GM21737 (cell line): ENCODE results near the gene ELF5.

Source experiments
- ATAC-seq: cut with Tn5 transposase; IDR thresholded peaks from one replicate; pipeline ENCODE4 v1.9.1; 2021; ENCODE audit warnings: mild to moderate bottlenecking, moderate library complexity; ENCODE audit not compliant: unreplicated experiment

ELF5 gene

DNA sequence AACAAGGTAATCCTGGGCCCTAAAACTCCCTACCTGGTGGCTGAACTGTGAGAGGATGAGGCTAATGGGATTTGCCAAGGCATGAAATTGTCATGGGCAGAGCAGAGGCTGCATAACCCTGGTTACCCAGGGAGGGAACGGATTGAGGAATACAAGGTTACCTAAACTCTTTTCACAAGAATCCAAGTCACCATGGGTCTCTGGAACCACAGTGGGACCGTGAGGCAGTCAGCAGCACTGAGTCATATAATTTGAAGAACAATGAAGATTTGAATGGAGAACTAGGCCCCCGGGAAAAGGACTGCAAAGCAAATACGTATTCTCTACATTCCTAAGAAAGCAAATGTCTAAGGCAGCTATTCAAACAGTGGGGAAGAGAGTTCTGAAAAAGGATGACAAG is 55.1 kb downstream of the ELF5 start:
- no peak for ATAC-seq

DNA sequence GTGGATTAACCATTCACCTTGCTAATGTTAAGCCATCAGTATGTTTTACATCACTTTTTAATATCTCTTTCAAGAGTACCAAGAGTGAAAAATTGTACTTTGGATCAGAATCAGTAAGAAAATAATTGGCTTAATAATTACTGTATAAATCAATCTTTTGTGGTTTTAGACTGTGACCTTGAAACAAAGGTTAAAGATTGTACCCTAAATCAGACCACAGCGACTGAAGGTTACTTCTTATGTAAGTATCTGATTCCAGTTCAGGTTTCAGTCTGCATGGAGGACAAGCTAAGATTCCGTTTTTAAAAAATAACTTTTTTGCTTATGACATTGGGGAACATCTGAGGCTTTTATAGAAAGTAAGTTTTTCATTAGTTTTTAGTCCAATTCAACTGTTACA is 56.0 kb downstream of the ELF5 start:
- ATAC-seq = no peak

- ATAC-seq = no peak
Measured at GRCh38 chr11:34454308-34455032, 59.1 kb downstream of the ELF5 start.

DNA sequence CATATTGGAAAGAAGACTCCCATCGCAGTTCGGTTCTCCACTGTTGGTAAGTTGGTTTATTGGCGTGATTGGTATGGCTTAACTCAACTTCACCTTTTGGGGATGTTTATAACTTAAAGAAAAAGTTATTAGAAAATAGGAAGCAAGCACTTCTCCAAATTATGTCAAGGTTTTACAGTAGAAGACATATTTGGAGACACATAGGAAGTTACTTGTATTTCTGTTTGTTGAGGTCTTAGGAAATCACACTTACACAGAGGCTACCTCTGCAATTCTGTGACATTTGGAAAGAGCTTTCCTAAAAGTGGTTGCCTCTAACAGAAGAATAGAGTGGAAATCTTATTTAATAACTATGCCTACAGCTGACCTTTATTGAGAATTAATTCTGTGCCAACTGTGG is 62.5 kb downstream of the ELF5 start:
- ATAC-seq = no peak

DNA sequence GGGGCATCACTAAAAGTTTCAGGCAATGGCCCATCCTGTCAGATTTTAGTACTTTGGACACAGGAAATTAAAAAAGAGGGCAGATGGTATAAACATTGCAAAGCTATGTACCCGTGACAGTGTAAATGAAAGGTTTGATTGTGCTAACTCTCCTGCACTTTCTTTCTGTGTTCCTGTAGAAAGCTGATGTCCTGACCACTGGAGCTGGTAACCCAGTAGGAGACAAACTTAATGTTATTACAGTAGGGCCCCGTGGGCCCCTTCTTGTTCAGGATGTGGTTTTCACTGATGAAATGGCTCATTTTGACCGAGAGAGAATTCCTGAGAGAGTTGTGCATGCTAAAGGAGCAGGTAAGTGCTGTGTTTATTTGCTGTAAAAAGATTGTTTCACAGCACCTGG is 64.6 kb downstream of the ELF5 start:
- peak; percentile 57 for ATAC-seq

GRCh38 chr11:34448223-34448994 is 65.2 kb downstream of the ELF5 start:
- peak; percentile 16 for ATAC-seq

- ATAC-seq = no peak
Measured at GRCh38 chr11:34447044-34447443, 66.5 kb downstream of the ELF5 start.

DNA sequence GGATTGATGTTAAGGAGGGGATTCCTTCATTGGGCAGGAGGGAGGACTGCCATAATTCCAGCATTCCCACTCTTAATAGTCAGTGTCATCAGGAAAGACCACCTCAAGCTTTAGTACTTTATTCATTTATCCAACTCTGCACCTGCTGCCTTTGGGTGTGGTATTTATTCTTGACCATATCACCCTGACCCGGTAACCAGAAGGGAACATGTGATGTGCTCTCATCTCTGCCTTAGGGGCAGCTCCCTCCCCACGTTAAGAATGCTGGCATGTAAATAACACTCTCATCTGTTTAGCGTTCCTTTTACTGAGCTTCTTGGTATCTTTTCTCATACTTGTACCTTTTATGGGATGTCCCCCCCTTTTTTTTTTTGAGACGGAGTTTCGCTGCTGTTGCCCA is 67.2 kb downstream of the ELF5 start:
- no peak for ATAC-seq

GRCh38 chr11:34445956-34446355 is 67.6 kb downstream of the ELF5 start:
- ATAC-seq = no peak

GRCh38 chr11:34444428-34444827 is 69.2 kb downstream of the ELF5 start:
- ATAC-seq = no peak

DNA sequence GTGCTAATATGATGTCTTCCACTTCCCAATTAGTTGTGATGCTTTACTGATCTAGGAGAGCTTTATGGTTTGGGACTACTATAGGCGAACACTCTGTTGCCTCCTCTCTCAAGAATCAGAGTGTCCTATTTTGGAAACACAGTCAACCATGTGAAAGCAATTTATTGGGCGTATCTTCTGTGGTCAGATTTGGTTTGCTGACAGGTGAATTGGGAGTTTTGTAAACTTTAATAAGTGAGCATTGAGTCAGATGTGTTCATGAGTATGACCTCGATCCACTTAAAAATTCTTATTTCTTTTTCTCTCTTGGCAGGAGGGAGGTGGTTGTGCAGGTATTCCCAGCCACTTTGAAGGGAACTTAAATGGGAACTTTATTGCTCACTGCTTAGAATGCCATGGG is 70.5 kb downstream of the ELF5 start:
- no peak for ATAC-seq

GRCh38 chr11:34441814-34442213 is 71.8 kb downstream of the ELF5 start:
- no peak for ATAC-seq

DNA sequence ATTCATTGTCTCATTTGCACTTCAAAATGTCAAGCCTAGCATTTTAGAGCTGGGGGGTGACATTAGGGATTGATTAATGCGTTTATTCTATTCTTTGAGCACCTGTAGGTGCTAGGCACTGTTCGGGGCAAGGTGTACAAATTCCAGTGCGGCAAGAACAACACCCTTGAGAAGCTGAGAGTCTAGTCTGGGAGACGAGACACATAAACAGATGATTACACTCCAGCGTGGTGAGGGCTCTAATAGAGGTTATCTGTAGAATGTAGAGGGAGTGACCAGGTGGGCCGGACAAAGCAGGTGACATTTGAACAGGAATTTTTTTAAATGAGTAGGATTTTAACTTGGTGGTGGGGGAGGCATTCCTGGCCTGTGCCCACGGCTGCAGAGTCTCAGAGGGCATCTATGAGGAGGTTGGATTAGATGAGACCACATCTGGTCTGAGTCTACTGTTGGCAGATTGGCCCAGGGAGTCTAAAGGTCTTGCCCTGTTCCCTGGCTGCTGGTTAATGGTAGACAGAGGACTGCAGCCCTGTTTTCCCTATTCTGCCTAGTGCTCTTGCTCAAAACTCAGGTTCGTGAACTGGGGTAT is 73.9 kb downstream of the ELF5 start:
- no peak for ATAC-seq

- ATAC-seq = peak; percentile 97
Measured at GRCh38 chr11:34438529-34439507, 74.8 kb downstream of the ELF5 start, which contains the start of gene CAT. CAT (plus strand) TSS chr11:34438934; CDS start chr11:34439014, 80 bp downstream.

DNA sequence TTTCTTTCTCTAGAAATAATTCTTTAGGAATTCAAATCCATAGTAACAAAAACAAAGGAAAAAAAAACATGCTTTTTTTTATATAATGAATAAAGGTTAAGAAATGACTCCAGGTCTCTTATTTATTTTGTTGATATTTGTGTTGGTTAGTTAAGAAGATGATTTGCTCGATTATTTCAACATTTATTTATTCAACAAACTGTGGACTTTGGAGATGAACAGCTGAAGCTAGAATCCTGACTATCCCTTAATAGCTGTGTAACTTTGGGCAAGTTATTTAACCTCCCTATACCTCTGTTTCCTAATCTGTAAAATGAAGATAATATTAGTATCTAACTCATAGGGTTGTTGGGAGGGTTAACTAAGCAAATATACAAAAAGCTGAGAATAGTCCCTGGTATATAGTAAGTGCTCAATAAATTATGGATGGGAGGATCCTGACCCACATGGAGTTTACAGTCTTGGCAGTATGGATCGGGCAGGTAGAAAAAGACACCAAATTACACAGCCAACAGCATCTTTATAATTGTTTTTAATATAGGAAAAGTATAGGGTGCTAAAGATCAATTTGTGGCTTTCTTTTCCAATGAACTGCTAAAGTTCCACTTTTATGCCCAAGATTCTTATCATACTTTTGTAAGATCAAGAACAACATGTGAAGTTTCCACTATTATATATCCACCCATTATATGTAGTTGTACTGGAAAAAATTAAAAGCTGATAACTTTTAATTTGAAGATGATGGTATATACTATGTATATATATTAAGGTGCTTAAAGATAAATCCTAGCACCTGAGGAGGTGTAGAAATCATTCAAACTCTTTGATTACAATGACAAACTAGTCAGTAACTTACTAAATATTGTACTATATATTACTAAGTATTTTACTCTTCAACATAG is 76.1 kb downstream of the ELF5 start:
- ATAC-seq = no peak

- no peak for ATAC-seq
Measured at GRCh38 chr11:34433899-34434298, 79.7 kb downstream of the ELF5 start.

- no peak for ATAC-seq
Measured at GRCh38 chr11:34432822-34433221, 80.8 kb downstream of the ELF5 start.

- ATAC-seq = no peak
Measured at GRCh38 chr11:34431979-34432378, 81.6 kb downstream of the ELF5 start.
